ENCODE results near the gene PLPP7. TPM values are rescaled to one million over a fixed set of nuclear protein-coding genes. Genes with fewer than 3 reads are reported as not detected.
"Not testable (repeated sequence)": the region's sequence is repeated elsewhere in the genome, so short reads cannot be mapped to it uniquely, and the experiment has no call there.

Gene PLPP7
- total RNA-seq, 1 donor from 2014 or later = 1.1 TPM

DNA sequence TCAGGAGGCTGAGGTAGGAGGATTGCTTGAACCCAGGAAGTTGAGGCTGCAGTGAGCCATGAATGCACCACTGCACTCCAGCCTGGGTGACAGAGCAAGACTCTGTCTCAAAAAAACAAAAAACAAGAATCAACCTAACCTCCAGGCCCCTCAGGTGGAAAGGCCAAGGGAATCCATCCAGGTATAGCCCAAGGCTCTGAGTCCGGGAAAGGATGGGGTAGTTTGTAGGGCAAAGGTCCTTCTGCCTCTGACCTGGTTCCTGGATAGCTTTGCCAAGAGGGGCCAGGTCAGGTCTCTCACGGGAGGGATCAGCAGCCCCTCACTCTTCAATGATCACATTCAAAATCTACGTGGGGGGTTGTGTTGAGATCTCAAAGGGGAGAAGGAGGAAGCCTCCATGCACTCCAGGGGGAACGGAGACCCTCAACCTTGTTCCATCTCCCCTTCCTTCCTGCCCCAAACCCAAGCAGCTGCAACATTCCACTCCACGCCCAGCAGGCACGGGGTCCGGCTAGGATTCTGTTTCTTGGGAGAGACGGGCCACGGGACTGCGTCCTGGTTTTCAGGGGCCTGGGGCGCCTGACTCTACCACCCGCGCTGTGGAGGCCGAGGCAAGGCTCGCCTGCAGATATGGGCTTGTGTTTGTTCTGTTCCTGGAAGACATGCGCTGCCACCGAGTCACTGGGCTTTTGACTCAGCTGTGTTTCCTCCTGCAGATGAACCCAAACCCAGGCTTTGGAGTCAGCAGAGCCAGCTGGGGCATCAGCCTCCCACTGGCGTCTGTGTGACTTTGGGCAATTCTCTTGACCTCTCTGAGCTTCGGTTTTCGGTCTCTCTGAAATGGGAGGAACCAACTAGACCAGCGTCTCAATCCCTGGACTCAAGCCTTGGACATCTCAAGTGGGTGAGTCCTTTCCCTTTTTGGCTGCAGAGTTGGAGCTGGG, 35.5 kb downstream of the PLPP7 start:
- peak in 1 of 2 experiments; percentile 16 for DNase-seq (ENCODE audit: low spot score in 2 of 2, unreplicated experiment in 2 of 2)
- H3K27me3 Mint-ChIP-seq (ENCODE audit: low read depth) = no peaks in the 10 kb centered on the region
- no peak for TF ChIP-seq CTCF (IDR thresholded peaks at IDR 0.05; ENCODE audit: unreplicated experiment)
- no peak overlapping the region for H3K27ac Mint-ChIP-seq
- peaks cover 3% of the 10 kb centered on the region for H3K9me3 Mint-ChIP-seq
- no peak overlapping the region for H3K4me3 Mint-ChIP-seq
- no peaks in the 10 kb centered on the region for H3K36me3 Mint-ChIP-seq
- H3K4me1 Mint-ChIP-seq = peaks cover 2% of the 10 kb centered on the region

DNA sequence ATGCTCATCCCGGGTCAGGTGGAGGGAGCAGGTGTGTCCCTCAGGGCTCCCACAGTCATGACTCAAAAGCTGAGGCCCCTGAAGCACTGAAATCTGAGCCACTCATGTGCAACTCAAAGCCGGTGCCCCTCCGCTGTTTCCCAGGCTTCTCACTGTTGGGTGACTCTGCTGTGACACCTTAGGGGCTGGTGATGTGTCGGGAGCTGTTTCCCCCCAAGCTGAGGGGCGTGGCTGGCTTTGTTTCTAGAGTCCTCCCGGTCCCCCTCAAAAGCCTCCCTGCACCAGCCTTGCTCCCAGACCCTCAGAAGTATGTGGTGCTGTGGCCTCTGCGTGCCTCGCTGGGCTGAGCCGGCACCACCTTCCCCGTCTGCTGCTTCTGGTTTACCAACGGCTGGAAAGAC, 39.7 kb downstream of the PLPP7 start:
- Mint-ChIP-seq H3K9me3 (peaks cover 3% of the 10 kb centered on the region), H3K4me1 (peaks cover 9% of the 10 kb centered on the region), H3K27me3 (ENCODE audit: low read depth) (no peaks in the 10 kb centered on the region), H3K4me3 (no peak overlapping the region), H3K27ac (no peak overlapping the region), H3K36me3 (no peaks in the 10 kb centered on the region)
- DNase-seq (ENCODE audit: low spot score in 2 of 2, unreplicated experiment in 2 of 2) = peak in 1 of 2 experiments; percentile 16
- TF ChIP-seq CTCF (IDR thresholded peaks at IDR 0.05; ENCODE audit: unreplicated experiment) = no peak

DNA sequence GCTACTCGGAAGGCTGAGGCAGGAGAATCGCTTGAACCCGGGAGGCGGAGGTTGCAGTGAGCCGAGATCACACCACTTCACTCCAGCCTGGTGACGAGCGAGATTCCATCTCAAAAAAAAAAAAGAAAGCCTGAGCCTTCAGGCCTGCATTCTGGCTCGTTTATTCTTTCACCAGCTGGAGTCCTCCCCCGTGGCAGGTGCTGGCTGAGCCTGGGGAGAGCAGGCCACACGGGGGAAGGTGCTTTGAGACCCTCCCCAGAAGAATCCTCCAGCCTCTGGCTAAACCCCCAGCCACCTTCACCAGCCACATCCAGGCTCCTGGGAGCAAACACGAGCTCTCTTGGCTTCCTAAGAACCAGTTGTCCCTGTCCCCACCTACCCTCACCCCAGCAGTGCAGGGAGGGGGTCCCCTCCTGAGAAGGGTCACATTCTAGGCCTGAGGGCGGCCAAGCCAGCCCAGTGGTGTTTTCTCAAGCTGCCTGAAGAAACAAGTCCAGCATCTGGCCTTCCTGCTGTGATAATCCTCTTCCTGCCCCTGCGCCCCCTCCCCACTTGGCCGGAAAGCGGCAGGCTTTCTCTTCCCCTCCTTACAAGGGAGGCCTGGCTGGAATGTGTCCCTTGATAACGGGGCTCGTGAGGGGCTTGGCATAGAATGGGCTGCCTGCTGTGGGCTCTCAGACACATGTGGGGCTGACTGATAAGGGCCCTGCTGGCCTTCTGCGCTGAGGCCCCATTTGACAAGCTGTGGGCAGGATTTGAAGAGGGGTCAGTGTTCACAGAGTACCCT, 41.5 kb downstream of the PLPP7 start:
- Mint-ChIP-seq H3K27me3 (ENCODE audit: low read depth) (no peaks in the 10 kb centered on the region), H3K36me3 (no peaks in the 10 kb centered on the region), H3K4me1 (peaks cover 11% of the 10 kb centered on the region), H3K27ac (no peak overlapping the region), H3K9me3 (peaks cover 3% of the 10 kb centered on the region), H3K4me3 (no peak overlapping the region)
- peak in 1 of 2 experiments; percentile 16 for DNase-seq (ENCODE audit: low spot score in 2 of 2, unreplicated experiment in 2 of 2)
- no peak for TF ChIP-seq CTCF (IDR thresholded peaks at IDR 0.05; ENCODE audit: unreplicated experiment)

DNA sequence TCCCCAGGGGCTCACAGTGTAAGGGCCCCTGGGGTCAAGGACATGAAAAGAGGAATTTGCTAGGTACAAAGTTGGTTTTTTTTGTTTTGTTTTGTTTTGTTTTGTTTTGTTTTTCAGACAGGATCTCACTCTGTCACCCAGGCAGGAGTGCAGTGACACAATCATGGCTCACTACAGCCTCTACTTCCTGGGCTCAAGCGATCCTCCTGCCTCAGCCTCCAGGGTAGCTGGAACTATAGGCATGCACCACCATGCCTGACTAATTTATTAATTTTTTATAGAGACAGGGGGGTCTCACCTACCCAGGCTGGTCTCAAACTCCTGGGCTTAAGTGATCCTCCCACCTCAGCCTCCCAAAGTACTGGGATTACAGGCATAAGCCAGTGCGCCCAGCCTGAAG, 42.5 kb downstream of the PLPP7 start:
- peaks cover 11% of the 10 kb centered on the region for H3K4me1 Mint-ChIP-seq
- not testable (repeated sequence) for H3K36me3 Mint-ChIP-seq; H3K27me3 Mint-ChIP-seq (ENCODE audit: low read depth); H3K4me3 Mint-ChIP-seq; H3K9me3 Mint-ChIP-seq; H3K27ac Mint-ChIP-seq
- peak in 1 of 2 experiments; percentile 5 for DNase-seq (ENCODE audit: low spot score in 2 of 2, unreplicated experiment in 2 of 2)

DNA sequence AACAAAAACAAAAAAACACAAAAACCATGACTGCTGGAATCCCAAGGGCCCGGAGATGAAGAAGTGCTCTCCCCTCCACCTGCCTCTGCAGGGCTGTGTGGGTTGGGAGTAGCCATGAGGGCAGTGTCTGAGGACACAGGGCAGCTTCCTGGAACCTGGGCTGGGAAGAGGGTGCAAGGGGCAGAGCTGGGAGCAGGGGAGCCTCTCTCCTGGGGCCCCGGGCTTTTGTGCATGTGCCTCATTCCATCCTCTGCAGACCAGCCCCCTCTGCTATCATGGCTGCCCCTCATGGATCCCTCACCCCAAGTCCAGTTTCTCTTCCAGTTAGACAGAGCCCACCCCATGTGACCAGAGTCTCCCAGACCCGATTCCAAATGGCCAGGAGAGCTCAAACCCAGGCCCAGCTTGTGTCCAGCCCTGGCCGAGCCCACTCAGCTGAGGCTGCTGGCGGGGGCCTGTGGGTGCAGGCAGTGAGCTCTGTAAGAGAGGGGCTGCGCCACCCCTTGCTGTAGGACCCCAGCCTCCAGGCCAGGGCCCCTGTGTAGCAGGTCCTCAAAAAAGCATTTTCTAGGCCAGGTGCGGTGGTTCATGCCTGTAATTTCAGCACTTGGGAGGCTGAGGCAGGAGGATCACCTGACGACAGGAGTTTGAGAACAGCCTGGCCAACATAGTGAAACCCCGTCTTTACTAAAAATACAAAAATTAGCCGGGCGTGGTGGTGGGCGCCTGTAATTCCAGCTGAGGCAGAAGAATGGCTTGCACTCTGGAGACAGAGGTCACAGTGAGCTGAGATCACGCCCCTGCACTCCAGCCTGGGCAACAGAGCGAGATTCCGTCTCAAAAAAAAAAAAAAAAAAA, 44.5 kb downstream of the PLPP7 start:
- peaks cover 10% of the 10 kb centered on the region for H3K4me1 Mint-ChIP-seq
- no peak overlapping the region for H3K4me3 Mint-ChIP-seq
- no peak overlapping the region for H3K27ac Mint-ChIP-seq
- TF ChIP-seq CTCF (IDR thresholded peaks at IDR 0.05; ENCODE audit: unreplicated experiment) = no peak
- H3K27me3 Mint-ChIP-seq (ENCODE audit: low read depth) = no peaks in the 10 kb centered on the region
- H3K9me3 Mint-ChIP-seq = no peaks in the 10 kb centered on the region
- DNase-seq (ENCODE audit: low spot score in 2 of 2, unreplicated experiment in 2 of 2) = peak in 1 of 2 experiments; percentile 14
- H3K36me3 Mint-ChIP-seq = no peaks in the 10 kb centered on the region

Measured in mesothelial cell of epicardium (in vitro differentiated cells).